ENCODE results near the gene INPP5D. TPM values are rescaled to one million over a fixed set of nuclear protein-coding genes. Genes with fewer than 3 reads are reported as not detected.

Gene INPP5D
- total RNA-seq, 1 donor = under 0.01 TPM

DNA sequence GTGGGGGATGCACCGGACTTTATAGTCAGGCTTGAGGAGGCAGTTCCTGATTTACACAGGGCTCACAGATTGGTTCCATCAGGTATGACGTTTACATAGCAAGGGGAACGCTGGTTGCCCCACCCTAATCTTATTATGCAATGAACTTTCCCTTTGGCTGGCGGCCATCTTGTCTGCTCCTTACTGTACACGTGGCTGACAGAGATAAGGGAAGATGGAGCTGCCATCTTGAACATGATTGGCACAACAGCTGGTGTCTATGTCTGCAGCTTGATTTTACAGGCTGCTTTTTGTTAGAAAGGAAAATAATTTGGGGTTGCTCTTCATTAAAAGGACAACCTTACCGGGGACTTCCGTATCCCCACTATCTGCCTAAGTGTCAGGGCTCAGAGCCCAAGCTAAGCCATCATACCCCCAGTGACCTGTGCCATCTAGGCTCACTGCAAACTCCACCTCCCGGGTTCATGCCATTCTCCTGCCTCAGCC, 157.8 kb downstream of the INPP5D start:
- Histone ChIP-seq H3K4me2 (ENCODE audit: insufficient read depth, low read length) (no peak overlapping the region), H3K27ac (ENCODE audit: low read depth, low read length) (no peak overlapping the region), H3K4me1 (ENCODE audit: insufficient read depth, low read length) (no peaks in the 10 kb centered on the region), H3K9me3 (ENCODE audit: low read depth, low read length) (no peaks in the 10 kb centered on the region), H4K20me1 (ENCODE audit: insufficient read depth, low read length) (no peaks in the 10 kb centered on the region), H3K36me3 (ENCODE audit: insufficient read depth, low read length) (no peaks in the 10 kb centered on the region), H3K79me2 (ENCODE audit: insufficient read depth, low read length) (no peaks in the 10 kb centered on the region), H2AFZ (ENCODE audit: low read length) (no peak overlapping the region), H3K27me3 (ENCODE audit: insufficient read depth, low read length) (peaks cover 3% of the 10 kb centered on the region), H3K4me3 (ENCODE audit: insufficient read depth, low read length) (no peak overlapping the region)
- TF ChIP-seq, protein P1, sequence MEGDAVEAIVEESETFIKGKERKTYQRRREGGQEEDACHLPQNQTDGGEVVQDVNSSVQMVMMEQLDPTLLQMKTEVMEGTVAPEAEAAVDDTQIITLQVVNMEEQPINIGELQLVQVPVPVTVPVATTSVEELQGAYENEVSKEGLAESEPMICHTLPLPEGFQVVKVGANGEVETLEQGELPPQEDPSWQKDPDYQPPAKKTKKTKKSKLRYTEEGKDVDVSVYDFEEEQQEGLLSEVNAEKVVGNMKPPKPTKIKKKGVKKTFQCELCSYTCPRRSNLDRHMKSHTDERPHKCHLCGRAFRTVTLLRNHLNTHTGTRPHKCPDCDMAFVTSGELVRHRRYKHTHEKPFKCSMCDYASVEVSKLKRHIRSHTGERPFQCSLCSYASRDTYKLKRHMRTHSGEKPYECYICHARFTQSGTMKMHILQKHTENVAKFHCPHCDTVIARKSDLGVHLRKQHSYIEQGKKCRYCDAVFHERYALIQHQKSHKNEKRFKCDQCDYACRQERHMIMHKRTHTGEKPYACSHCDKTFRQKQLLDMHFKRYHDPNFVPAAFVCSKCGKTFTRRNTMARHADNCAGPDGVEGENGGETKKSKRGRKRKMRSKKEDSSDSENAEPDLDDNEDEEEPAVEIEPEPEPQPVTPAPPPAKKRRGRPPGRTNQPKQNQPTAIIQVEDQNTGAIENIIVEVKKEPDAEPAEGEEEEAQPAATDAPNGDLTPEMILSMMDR (IDR thresholded peaks at IDR 0.05; ENCODE audit: extremely low read depth, low read depth, low read length) = no peak
- DNase-seq (ENCODE audit: insufficient read length, low spot score, missing footprints) = no peak

DNA sequence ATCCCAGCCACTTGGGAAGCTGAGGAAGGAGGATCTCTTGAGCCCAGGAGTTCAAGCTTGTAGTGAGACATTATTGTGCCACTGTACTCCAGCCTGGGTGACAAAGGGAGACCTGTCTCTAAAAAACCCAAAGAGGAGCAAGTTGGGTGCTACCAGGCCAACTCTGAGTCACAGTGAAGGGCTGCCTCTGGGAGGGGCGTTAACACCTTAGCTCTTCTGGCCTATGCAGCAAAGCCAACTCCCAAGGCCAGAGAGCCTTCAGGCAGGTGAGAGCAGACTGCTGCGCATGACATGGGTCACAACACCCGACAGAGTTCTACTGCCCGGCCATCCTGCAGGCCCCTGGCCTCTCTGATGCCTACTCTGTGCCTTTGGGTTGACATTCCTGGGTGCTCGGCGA, 158.7 kb downstream of the INPP5D start:
- no peak overlapping the region for H3K27ac ChIP-seq (ENCODE audit: low read depth, low read length)
- H3K79me2 ChIP-seq (ENCODE audit: insufficient read depth, low read length) = no peaks in the 10 kb centered on the region
- DNase-seq (ENCODE audit: insufficient read length, low spot score, missing footprints) = no peak
- H2AFZ ChIP-seq (ENCODE audit: low read length) = no peak overlapping the region
- H3K4me2 ChIP-seq (ENCODE audit: insufficient read depth, low read length) = no peak overlapping the region
- H4K20me1 ChIP-seq (ENCODE audit: insufficient read depth, low read length) = no peaks in the 10 kb centered on the region
- H3K4me3 ChIP-seq (ENCODE audit: insufficient read depth, low read length) = no peak overlapping the region
- H3K4me1 ChIP-seq (ENCODE audit: insufficient read depth, low read length) = no peaks in the 10 kb centered on the region
- TF ChIP-seq, protein P1 (IDR thresholded peaks at IDR 0.05; ENCODE audit: extremely low read depth, low read depth, low read length) = no peak
- H3K36me3 ChIP-seq (ENCODE audit: insufficient read depth, low read length) = no peaks in the 10 kb centered on the region
- no peaks in the 10 kb centered on the region for H3K9me3 ChIP-seq (ENCODE audit: low read depth, low read length)
- peaks cover 3% of the 10 kb centered on the region for H3K27me3 ChIP-seq (ENCODE audit: insufficient read depth, low read length)

DNA sequence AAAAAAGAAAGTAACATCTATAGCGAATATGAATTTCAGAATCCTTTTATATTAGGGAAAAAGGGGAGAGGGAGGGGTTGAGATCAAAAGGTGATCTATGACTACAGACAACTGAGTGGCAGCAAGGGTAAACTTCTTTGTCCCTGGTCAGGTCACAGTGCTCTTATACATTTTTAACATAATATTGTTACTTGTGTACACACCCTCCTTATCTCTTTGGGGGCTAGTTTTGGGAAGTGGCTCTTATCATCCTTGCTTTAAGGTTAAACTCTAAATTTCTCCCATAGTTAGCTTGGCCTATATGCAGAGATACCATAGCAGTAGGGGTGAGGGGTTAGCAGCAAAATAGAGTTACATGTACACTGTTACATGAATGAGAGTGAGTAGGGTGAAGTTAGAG, 159.7 kb downstream of the INPP5D start:
- Histone ChIP-seq H3K27me3 (ENCODE audit: insufficient read depth, low read length) (peaks cover 6% of the 10 kb centered on the region), H3K4me2 (ENCODE audit: insufficient read depth, low read length) (no peak overlapping the region), H3K9me3 (ENCODE audit: low read depth, low read length) (no peaks in the 10 kb centered on the region), H4K20me1 (ENCODE audit: insufficient read depth, low read length) (no peaks in the 10 kb centered on the region), H3K79me2 (ENCODE audit: insufficient read depth, low read length) (no peaks in the 10 kb centered on the region), H3K27ac (ENCODE audit: low read depth, low read length) (no peak overlapping the region), H3K36me3 (ENCODE audit: insufficient read depth, low read length) (no peaks in the 10 kb centered on the region), H3K4me1 (ENCODE audit: insufficient read depth, low read length) (no peaks in the 10 kb centered on the region), H2AFZ (ENCODE audit: low read length) (no peak overlapping the region), H3K4me3 (ENCODE audit: insufficient read depth, low read length) (no peak overlapping the region)
- TF ChIP-seq, protein P1 (IDR thresholded peaks at IDR 0.05; ENCODE audit: extremely low read depth, low read depth, low read length) = no peak
- no peak for DNase-seq (ENCODE audit: insufficient read length, low spot score, missing footprints)

DNA sequence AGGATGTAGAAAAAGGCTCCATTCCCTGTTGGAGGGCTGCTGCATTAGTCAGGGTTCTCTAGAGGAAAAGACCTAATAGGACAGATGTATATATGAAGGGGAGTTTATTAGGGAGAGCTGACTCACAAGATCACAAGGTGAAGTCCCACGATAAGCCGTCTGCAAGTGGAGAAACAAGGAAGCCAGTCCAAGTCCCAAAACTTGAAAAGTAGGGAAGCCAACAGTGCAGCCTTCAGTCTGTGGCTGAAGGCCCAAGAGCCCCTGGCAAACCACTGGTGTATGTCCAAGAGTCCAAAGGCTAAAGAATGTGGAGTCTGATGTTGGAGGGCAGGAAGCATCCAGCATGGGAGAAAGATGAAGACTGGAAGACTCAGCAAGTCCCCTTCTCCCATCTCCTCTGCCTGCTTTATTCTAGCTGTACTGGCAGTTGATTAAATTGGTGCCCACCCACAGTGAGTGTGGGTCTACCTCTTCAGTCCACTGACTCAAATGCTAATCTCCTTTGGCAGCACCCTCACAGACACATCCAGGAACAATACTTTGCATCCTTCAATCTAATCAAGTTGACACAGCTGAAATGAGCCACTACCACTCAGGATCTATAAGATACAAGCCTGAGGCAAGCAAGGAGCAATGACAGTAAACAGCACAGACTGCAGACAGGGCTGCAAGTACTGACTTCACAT, 161.4 kb downstream of the INPP5D start:
- H3K4me2 ChIP-seq (ENCODE audit: insufficient read depth, low read length) = no peak overlapping the region
- H3K9me3 ChIP-seq (ENCODE audit: low read depth, low read length) = no peaks in the 10 kb centered on the region
- peaks cover 6% of the 10 kb centered on the region for H3K27me3 ChIP-seq (ENCODE audit: insufficient read depth, low read length)
- H3K79me2 ChIP-seq (ENCODE audit: insufficient read depth, low read length) = no peaks in the 10 kb centered on the region
- H3K4me3 ChIP-seq (ENCODE audit: insufficient read depth, low read length) = no peak overlapping the region
- H4K20me1 ChIP-seq (ENCODE audit: insufficient read depth, low read length) = no peaks in the 10 kb centered on the region
- TF ChIP-seq, protein P1 (IDR thresholded peaks at IDR 0.05; ENCODE audit: extremely low read depth, low read depth, low read length) = no peak
- no peak for DNase-seq (ENCODE audit: insufficient read length, low spot score, missing footprints)
- H3K27ac ChIP-seq (ENCODE audit: low read depth, low read length) = no peak overlapping the region
- no peak overlapping the region for H2AFZ ChIP-seq (ENCODE audit: low read length)
- H3K36me3 ChIP-seq (ENCODE audit: insufficient read depth, low read length) = no peaks in the 10 kb centered on the region
- no peaks in the 10 kb centered on the region for H3K4me1 ChIP-seq (ENCODE audit: insufficient read depth, low read length)
